Ectodermal cell (in vitro differentiated cells): Measurements from ENCODE around the gene HECTD4.

Experiments used
- H3K27ac ChIP-seq: 2 replicates; pipeline ENCODE4 v1.7.0; 2013; ENCODE audit warnings: mild to moderate bottlenecking, low read depth, low read length; ENCODE audit not compliant: insufficient read depth, poor library complexity, severe bottlenecking
- H3K27me3 ChIP-seq: 2 replicates; pipeline ENCODE4 v1.7.0; 2013; ENCODE audit warnings: mild to moderate bottlenecking, low read length; ENCODE audit not compliant: insufficient read depth, control insufficient read depth, poor library complexity, severe bottlenecking
- H3K36me3 ChIP-seq: one replicate; pipeline ENCODE4 v1.7.0; 2013; ENCODE audit warnings: low read length; ENCODE audit not compliant: control insufficient read depth, insufficient read depth
- H3K4me1 ChIP-seq: one replicate; pipeline ENCODE4 v1.7.0; 2013; ENCODE audit warnings: low read length; ENCODE audit not compliant: control insufficient read depth, insufficient read depth
- H3K4me3 ChIP-seq: 2 replicates; pipeline ENCODE4 v1.7.0; 2013; ENCODE audit warnings: low read depth, low read length, control low read depth; ENCODE audit not compliant: insufficient read depth
- H3K9me3 ChIP-seq: 2 replicates; pipeline ENCODE4 v1.7.0; 2013; ENCODE audit warnings: mild to moderate bottlenecking, low read length, moderate library complexity; ENCODE audit not compliant: control insufficient read depth
- WGBS, 2 experiments: methylation state at CpG; one replicate each; pipeline ENCODE4 v1.1.7; 2013; ENCODE audit warnings: missing lambda C conversion rate in 2 of 2; 5-methylcytosine and 5-hydroxymethylcytosine counted together

HECTD4 gene

DNA sequence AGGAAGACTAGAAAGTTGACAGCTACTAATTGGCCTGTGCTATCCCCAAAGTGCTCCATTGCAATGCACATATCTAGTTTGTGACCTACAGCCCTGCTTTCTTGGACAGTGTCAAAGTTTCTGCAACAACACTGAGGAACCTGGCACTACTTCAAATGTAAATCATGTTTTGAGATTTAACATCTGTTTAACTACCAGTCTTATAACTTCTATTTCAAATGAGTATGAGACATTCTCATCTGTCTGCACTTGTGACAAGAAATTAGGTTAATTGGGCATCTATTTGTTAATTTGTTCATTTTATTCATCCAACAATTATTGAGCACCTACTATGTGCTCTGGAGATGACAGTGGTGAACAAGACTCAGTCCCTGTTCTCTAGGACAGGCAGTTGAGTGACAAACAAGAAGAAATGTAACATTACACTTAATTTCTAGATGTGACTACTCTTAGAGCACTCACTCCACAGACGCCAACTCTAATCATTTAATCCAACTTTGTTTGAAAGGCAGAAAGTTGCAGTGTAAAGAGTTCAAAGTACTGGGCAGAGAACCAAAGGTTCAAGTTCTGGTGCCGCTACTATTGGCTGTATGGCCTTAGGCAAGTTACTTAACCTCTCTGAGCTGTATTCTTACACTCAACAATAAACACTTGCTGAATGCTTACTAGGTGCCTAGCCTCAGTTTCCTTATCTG is 74.8 kb downstream of the HECTD4 start:
- Histone ChIP-seq H3K4me3 (no peak overlapping the region), H3K36me3 (no peaks in the 10 kb centered on the region), H3K9me3 (no peaks in the 10 kb centered on the region), H3K4me1 (no peaks in the 10 kb centered on the region), H3K27ac (no peak overlapping the region), H3K27me3 (no peaks in the 10 kb centered on the region)
- 94 to 98% methylated on average over 2 of the region's 2 CpGs for WGBS, 2 experiments

DNA sequence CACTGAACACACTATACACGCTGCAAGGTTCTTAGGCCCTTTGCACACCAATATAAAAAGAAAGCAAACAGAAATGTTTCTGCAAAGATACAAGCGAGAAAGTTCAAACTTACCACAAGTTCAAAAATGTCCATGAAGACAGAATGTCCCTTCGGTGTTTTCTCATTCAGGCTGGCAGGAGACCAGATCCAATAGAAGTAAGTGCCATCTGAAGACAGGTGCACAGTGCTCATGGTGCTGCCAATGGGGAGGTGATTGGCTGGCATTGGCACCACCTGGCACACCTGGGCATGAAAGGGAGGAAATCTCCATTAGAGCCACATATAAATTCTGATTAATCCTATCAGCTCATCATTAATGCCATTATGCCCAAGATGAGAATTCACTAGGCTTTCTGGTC is 76.3 kb downstream of the HECTD4 start:
- Histone ChIP-seq H3K9me3 (no peaks in the 10 kb centered on the region), H3K27ac (no peak overlapping the region), H3K4me3 (no peak overlapping the region), H3K4me1 (no peaks in the 10 kb centered on the region), H3K36me3 (no peaks in the 10 kb centered on the region), H3K27me3 (no peaks in the 10 kb centered on the region)
- WGBS, 2 experiments = 93 to 95% methylated on average over 3 of the region's 3 CpGs

DNA sequence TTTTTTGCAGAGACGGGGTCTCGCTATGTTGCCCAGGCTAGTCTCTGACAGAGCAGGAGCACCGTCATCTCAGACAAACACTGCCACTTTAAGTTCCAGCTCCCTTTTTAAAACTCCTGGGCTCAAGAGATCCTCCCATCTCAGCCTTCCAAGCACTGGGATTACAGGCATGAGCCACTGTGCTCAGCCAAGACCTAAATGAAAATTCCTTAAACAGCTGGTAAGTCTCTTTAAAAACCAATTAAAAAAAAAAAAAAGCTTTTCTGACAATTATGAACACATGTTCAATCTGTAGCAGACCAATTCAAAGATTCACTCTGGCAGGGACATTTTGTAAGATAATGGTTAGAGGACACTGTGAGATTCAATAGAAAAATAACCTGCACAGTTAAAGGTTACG is 77.8 kb downstream of the HECTD4 start:
- no peaks in the 10 kb centered on the region for H3K36me3 ChIP-seq
- no peak overlapping the region for H3K27ac ChIP-seq
- H3K4me1 ChIP-seq = no peaks in the 10 kb centered on the region
- H3K9me3 ChIP-seq = no peaks in the 10 kb centered on the region
- no peaks in the 10 kb centered on the region for H3K27me3 ChIP-seq
- H3K4me3 ChIP-seq = no peak overlapping the region
- 91 to 96% methylated on average over 4 of the region's 4 CpGs for WGBS, 2 experiments

DNA sequence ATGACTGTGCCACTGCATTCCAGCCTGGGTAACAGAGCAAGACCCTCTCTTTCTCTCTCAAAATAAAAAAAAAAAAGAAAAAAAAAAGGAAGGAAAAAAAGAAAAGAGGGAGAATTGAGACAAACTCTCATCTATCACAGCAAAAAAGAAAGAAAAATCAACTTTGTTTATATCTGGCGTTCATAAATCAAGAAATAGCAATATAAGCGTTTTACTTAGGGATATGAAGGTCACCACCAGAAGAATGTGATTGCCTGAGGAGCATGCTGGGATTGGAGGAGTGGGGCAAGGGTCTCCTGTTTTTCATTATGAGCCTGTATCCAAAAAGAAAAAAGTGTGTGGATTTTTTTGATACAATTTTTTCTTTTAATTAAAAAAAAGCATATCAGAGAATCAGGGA is 78.4 kb downstream of the HECTD4 start:
- Histone ChIP-seq H3K4me1 (no peaks in the 10 kb centered on the region), H3K4me3 (no peak overlapping the region), H3K27me3 (no peaks in the 10 kb centered on the region), H3K27ac (no peak overlapping the region), H3K9me3 (no peaks in the 10 kb centered on the region), H3K36me3 (no peaks in the 10 kb centered on the region)
- WGBS, 2 experiments = 88 to 99% methylated on average over 2 of the region's 2 CpGs

DNA sequence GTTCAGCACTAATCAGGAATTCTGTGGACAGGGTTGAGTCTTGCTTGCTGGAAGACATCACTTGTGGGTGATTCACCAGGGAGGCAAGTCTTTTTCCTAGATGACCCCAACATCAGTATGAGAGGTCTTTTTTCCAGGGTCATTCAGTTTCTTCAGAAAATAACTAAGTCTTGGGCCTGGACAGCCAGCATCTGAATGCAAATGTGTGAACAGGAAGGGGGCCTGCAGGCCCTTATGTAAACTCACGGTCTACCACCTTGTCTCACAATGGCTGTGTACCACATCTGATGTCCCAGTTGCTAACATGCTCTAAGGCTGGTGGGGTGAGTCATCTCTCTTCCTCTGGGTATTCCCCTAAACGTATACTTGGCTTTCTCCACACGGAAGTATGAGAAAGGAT is 79.2 kb downstream of the HECTD4 start:
- Histone ChIP-seq H3K27me3 (no peaks in the 10 kb centered on the region), H3K36me3 (no peaks in the 10 kb centered on the region), H3K9me3 (no peaks in the 10 kb centered on the region), H3K4me1 (no peaks in the 10 kb centered on the region), H3K27ac (no peak overlapping the region), H3K4me3 (no peak overlapping the region)
- WGBS, 2 experiments = 89 to 93% methylated on average over 1 to 3 of the region's 3 CpGs

DNA sequence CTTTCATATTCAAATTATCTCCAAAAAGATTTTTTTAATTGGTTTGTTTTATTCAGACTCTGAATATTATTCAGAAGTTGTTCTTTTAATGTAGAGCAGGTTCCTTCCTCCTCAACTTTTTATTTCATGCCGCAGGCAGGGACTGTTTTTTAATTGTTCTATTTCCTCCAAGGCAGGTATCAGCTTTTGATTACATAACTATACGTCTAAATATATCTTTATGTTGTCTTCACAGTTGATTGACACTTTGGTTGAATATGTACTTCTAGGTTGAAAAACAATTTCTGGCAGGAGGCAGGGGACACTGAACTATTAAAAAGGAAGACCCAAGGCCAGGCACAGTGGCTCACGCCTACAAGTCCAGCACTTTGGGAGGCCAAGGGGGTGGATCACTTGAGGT is 82.5 kb downstream of the HECTD4 start:
- Histone ChIP-seq H3K36me3 (no peaks in the 10 kb centered on the region), H3K4me1 (no peaks in the 10 kb centered on the region), H3K27me3 (no peaks in the 10 kb centered on the region), H3K27ac (no peak overlapping the region), H3K4me3 (no peak overlapping the region), H3K9me3 (no peaks in the 10 kb centered on the region)
- WGBS, 2 experiments = 93 to 96% methylated on average over 2 to 3 of the region's 3 CpGs

DNA sequence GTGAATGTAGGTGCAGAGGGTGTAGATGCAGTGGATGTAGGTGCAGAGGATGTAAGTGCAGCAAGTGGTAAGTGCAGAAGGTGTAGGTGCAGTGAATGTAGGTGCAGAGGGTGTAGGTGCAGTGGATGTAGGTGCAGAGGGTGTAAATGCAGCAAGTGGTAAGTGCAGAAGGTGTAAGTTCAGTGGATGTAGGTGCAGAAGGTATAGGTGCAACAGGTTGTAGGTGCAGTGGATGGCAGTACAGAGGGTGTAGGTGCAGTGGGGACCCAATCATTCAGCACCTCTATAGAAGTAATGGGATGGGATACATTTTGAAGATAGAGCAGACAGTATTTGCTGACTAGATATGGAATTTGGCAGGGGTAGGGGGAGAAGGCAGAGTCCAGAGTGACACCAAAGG is 85.0 kb downstream of the HECTD4 start:
- H3K4me1 ChIP-seq = no peaks in the 10 kb centered on the region
- no peaks in the 10 kb centered on the region for H3K9me3 ChIP-seq
- H3K27me3 ChIP-seq = no peaks in the 10 kb centered on the region
- H3K4me3 ChIP-seq = no peak overlapping the region
- no peaks in the 10 kb centered on the region for H3K36me3 ChIP-seq
- no peak overlapping the region for H3K27ac ChIP-seq

DNA sequence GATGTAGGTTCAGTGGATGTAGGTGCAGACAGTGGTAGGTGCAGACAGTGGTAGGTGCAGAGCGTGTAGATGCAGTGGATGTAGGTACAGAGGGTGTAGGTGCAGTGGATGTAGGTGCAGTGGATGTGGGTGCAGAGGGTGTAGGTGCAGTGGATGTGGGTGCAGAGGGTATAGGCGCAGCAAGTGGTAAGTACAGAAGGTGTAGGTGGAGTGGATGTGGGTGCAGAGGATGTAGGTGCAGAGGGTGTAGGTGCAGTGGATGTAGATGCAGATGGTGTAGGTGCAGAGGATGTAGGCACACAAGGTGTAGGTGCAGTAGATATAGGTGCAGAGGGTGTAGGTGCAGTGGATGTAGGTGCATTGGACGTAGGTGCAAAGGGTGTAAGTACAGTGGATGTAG is 86.0 kb downstream of the HECTD4 start:
- Histone ChIP-seq H3K9me3 (no peaks in the 10 kb centered on the region), H3K27me3 (no peaks in the 10 kb centered on the region), H3K4me3 (no peak overlapping the region), H3K27ac (no peak overlapping the region), H3K36me3 (no peaks in the 10 kb centered on the region), H3K4me1 (no peaks in the 10 kb centered on the region)
- WGBS, 2 experiments = 93 to 97% methylated on average over 3 of the region's 3 CpGs

DNA sequence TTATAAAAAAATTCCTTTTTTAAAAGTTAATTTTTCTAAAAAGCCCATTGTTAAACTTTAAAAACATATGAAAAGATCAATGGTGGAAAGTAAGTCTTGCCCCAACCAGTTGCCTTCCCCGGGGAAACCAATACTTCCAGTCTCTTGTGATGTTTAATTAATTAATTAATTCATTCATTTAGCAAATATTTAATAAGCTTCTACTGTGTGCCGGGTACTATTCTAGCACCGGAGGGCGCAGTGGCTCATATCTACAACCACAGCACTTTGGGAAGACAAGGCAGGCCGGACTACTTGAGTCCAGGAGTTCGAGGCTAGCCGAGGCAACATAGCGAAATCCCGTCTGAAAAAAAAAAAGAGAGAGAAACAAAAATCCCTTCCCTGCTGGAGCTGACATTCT is 87.4 kb downstream of the HECTD4 start:
- Histone ChIP-seq H3K27me3 (no peaks in the 10 kb centered on the region), H3K36me3 (peaks cover 4% of the 10 kb centered on the region), H3K4me1 (no peaks in the 10 kb centered on the region), H3K9me3 (no peaks in the 10 kb centered on the region), H3K4me3 (no peak overlapping the region), H3K27ac (no peak overlapping the region)
- 94% methylated on average over 8 of the region's 9 CpGs for WGBS, 2 experiments

DNA sequence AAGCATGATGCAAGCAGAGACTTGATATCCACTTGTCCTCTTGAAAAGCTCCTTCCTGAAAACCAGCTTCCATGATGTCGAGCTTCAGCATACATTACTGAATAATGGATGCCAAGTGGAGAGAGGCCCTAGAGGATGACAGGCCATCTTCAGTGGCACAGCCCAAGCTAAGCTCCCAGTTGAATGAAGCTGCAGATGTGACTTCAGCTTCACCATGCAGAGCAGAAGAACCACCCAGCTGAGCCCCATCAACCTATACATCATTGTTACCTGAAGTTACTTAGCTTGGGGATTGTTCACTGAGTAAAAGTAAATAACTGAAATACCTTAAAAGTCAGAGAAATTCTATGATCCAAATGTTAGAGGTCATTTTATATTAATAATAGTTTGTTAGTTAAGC is 93.6 kb downstream of the HECTD4 start:
- no peaks in the 10 kb centered on the region for H3K9me3 ChIP-seq
- H3K36me3 ChIP-seq = peaks cover 9% of the 10 kb centered on the region
- no peak overlapping the region for H3K27ac ChIP-seq
- WGBS, 2 experiments = 90 to 94% methylated on average over 1 of the region's 1 CpG
- H3K27me3 ChIP-seq = no peaks in the 10 kb centered on the region
- no peak overlapping the region for H3K4me3 ChIP-seq
- no peaks in the 10 kb centered on the region for H3K4me1 ChIP-seq
